SK-N-SH treated with all-trans-retinoic acid at 6 μM for 48 hours (cell line): ENCODE measurements around the gene CLEC4C.

Source experiments
- BACH2 ChIP-seq: fragments of 250-450 bp; sonication (Bioruptor Pico); IDR thresholded peaks from 2 replicates; pipeline ENCODE4 v1.9.0; 2021; ENCODE audit warnings: mild to moderate bottlenecking, borderline replicate concordance
- ISL1 ChIP-seq: fragments of 250-450 bp; sonication (Bioruptor Pico); IDR thresholded peaks from 2 replicates; pipeline ENCODE4 v2.1.2; 2022; ENCODE audit warnings: mild to moderate bottlenecking, moderate library complexity
- PPARA ChIP-seq: fragments of 250-450 bp; sonication (Bioruptor Pico); IDR thresholded peaks from 2 replicates; pipeline ENCODE4 v1.5.0; 2020; ENCODE audit warnings: mild to moderate bottlenecking, borderline replicate concordance
- TSHZ2 ChIP-seq: fragments of 250-450 bp; sonication (Bioruptor Pico); IDR thresholded peaks from 2 replicates; pipeline ENCODE4 v1.5.0; 2020; ENCODE audit warnings: mild to moderate bottlenecking, moderate library complexity
- ZNF565 ChIP-seq: fragments of 450-650 bp; formaldehyde crosslinking; conservative IDR thresholded peaks from 2 replicates; pipeline ENCODE4 v1.5.0; 2020; ENCODE audit warnings: low read depth, mild to moderate bottlenecking, moderate library complexity
- ZNF8 ChIP-seq: fragments of 450-650 bp; formaldehyde crosslinking; IDR thresholded peaks from 2 replicates; pipeline ENCODE4 v1.5.0; 2020; ENCODE audit warnings: mild to moderate bottlenecking, moderate library complexity

Gene CLEC4C

DNA sequence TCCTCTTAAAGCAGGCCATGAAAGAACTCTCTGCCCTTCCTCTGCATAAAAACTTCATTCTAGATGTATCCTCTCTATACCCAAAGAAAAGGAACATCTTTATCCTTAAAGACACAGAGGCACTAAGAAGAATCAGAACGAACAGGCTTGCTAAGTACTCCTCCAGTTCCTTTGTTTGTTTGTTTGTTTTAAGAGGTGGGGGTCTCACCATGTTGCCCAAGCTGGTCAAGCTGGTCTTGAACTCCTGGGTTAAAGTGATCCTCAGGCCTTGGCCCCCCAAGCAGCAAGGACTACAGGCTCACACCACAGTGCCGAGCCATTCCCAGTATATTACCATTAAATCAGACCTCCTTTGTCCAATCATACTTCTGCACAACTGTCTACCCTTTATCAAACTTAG, 65.6 kb downstream of the CLEC4C start (continued):
- TF ChIP-seq TSHZ2 (CRISPR knock-in tag) (no peak), ZNF565 (no peak), BACH2 (CRISPR knock-in tag) (no peak), PPARA (CRISPR knock-in tag) (no peak), ZNF8 (no peak), ISL1 (no peak)
